Neuron (in vitro differentiated cells): ENCODE data around the gene PLA2G12A.

ENCODE experiments used
- H2AFZ ChIP-seq: one replicate; pipeline ENCODE4 v1.6.1; 2013; ENCODE audit warnings: low read depth, mild to moderate bottlenecking, inconsistent platforms, low read length, moderate library complexity
- H3K27me3 ChIP-seq: one replicate; pipeline ENCODE4 v1.6.1; 2013; ENCODE audit warnings: low read length; ENCODE audit not compliant: insufficient read depth
- H3K36me3 ChIP-seq: one replicate; pipeline ENCODE4 v1.6.1; 2013; ENCODE audit warnings: low read length; ENCODE audit not compliant: insufficient read depth
- H3K4me1 ChIP-seq: one replicate; pipeline ENCODE4 v1.6.1; 2013; ENCODE audit warnings: low read length; ENCODE audit not compliant: insufficient read depth
- H3K4me3 ChIP-seq: 2 replicates; pipeline ENCODE4 v1.5.1; 2013; ENCODE audit warnings: mild to moderate bottlenecking, low read length, moderate library complexity
- H3K9me3 ChIP-seq: one replicate; pipeline ENCODE4 v1.6.1; 2013; ENCODE audit warnings: low read length

PLA2G12A gene

GRCh38 chr4:109718759-109719158 lies 11.1 kb downstream of the PLA2G12A start:
- Histone ChIP-seq H3K4me3 (no peak overlapping the region), H3K27me3 (no peaks in the 10 kb centered on the region), H2AFZ (no peak overlapping the region), H3K9me3 (peaks cover 7% of the 10 kb centered on the region), H3K36me3 (peaks cover 19% of the 10 kb centered on the region), H3K4me1 (no peaks in the 10 kb centered on the region)

- Histone ChIP-seq H3K9me3 (no peaks in the 10 kb centered on the region), H3K36me3 (peaks cover 26% of the 10 kb centered on the region)
Measured at GRCh38 chr4:109713500-109713899, 16.4 kb downstream of the PLA2G12A start.

DNA sequence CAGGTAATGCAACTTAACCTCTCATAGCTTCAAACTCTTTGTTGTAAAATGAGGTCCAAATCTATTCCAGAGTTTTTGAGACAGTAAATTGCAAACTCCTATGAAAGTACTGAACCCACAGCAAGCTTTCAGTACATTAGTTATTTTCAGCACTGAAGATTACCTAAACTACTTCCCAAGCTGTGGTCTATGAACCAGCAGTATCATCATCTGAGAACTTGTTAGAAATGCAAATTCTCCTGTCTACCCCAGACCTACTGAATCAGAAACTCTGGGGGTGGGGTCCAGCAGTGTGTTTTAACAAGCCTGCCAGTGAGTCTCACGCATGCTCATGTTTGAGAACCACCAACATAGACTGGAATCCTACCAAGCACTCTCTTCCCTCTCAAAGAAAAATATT lies 20.9 kb downstream of the PLA2G12A start:
- Histone ChIP-seq H3K4me3 (no peak overlapping the region), H3K27me3 (no peaks in the 10 kb centered on the region), H3K36me3 (peaks cover 8% of the 10 kb centered on the region), H3K4me1 (no peaks in the 10 kb centered on the region), H3K9me3 (no peaks in the 10 kb centered on the region), H2AFZ (no peak overlapping the region)

More at GRCh38 chr4:109713500-109713899, 16.4 kb downstream of the PLA2G12A start:
- Histone ChIP-seq H2AFZ (no peak overlapping the region), H3K4me3 (no peak overlapping the region), H3K4me1 (no peaks in the 10 kb centered on the region), H3K27me3 (no peaks in the 10 kb centered on the region)

- Histone ChIP-seq H3K9me3 (no peaks in the 10 kb centered on the region), H3K4me1 (no peaks in the 10 kb centered on the region), H2AFZ (no peak overlapping the region), H3K4me3 (no peak overlapping the region), H3K36me3 (peaks cover 4% of the 10 kb centered on the region), H3K27me3 (no peaks in the 10 kb centered on the region)
Measured at GRCh38 chr4:109708435-109708834, 21.4 kb downstream of the PLA2G12A start.

DNA sequence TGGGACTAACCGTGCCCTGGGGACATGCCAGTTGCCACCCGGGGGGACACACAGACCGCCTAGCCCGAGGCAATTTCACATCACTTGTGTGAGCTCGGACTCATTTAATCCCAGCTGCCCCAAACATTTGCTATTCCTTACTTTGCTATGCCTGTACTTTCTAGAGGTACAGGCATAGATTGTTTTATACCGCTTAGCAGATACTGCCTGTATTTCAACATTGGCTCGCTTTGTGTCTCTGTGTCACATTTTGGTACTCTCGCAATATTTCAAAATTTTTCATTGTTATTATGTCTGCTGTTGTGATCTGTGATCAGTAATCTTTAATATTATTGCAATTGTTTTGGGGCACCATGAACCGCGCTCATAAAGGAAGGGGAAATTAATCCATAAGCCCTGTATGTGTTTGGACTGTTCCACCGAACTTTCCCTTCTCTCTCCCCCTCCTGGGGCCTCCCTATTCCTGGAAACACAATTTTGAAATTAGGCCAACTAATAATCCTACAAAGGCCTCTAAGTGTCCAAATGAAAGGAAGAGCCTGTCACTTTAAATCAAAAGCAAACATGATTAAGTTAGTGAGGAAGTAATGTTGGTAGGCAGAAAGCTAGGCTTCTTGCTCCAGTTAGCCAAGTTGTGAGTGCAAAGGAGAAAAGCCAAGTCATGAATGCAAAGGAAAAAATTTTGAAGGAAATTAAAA lies 26.1 kb downstream of the PLA2G12A start:
- Histone ChIP-seq H3K36me3 (no peaks in the 10 kb centered on the region), H2AFZ (peak overlapping the region; percentile 99), H3K9me3 (no peaks in the 10 kb centered on the region), H3K27me3 (no peaks in the 10 kb centered on the region), H3K4me1 (peaks cover 6% of the 10 kb centered on the region), H3K4me3 (peak overlapping the region; percentile 91)

DNA sequence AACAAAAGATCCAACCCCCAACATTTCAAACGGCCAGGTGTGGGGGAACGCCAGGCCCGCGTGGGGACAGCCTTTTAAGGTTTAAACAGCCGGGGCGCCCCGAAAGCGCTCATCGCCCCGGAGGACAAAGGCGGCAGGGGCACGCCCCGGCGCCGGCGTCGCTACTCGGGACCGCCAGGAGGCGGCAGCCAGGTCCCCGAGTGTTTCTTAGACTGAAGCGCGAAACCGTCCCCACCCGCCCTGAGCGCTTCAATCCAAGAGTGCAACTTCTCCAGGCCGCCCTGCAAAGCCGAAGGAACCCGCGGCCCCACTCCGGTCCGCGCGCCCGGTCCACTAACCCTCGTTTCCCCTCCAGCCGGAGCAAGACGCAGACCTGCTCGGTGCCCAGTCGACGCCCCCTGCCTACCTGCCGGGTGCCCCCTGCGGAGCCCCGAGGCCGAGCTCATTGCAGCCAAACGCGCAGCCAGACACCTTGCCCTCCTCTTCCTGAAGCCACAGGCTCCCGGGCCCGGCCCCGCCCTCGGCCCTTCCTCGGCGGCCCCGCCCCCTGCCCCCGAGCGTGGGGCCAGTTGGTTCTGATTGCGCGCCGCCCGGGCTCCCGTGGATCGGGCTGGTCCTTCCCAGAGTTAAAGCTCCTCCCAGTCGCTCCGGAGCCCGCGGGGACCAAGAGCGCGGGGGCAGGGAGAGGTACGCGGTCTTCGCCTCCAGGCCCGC lies 26.8 kb downstream of the PLA2G12A start, which contains the start of gene CASP6:
Gene CASP6 (minus strand): TSS at position 496 of the 714 bp plus-strand sequence. CDS start 50 bp downstream, at position 446.
- peak within 1 kb of the TSS; percentile 99 for H2AFZ ChIP-seq
- H3K4me3 ChIP-seq: peak within 1 kb of the TSS; percentile 91
- peaks cover 6% of the 10 kb centered on the region for H3K4me1 ChIP-seq
- H3K27me3 ChIP-seq: no peaks in the 10 kb centered on the region
- H3K36me3 ChIP-seq: no peaks in the 10 kb centered on the region
- no peaks in the 10 kb centered on the region for H3K9me3 ChIP-seq

DNA sequence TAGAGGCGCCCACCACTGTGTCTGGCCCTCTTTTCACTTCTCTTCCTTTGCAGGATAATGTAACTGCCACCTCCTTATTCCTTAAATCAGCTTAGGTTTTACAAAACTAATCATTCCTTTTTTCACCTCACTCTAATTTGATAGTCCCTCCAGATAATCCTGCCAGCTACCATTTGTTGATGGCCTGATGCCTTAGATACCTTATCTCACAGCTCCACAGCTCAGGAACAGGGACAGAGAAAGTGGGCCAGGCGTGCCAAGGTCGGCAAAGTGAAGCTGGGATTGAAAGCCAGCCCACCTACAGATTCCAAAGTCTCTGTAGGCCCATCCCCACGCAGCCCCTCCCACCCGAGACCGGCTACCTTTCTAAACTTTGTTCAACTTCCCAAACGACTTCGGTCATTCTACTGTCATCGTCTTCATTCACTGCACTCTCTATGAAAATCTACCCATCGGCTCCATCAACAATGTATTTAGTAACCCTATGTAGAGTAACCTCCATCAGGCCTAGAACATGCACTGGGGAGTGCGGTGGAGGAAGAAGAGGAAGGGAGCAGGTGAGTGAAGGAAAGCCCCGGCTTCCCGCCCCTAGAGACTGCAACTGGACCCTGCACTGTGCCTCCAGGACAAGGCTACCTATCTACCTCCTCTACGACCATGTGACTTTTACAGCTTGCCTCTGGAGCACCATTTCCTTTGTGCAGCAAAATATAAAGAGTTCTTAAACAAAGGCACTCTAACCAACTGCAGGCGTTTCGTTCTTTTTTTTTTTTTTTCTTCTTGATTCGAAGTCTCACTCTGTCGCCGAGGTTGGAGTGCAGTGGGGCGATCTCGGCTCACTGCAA lies 28.1 kb downstream of the PLA2G12A start:
- peak overlapping the region; percentile 91 for H3K4me3 ChIP-seq
- no peaks in the 10 kb centered on the region for H3K27me3 ChIP-seq
- peak overlapping the region; percentile 99 for H2AFZ ChIP-seq
- H3K9me3 ChIP-seq: peaks cover 3% of the 10 kb centered on the region
- peaks cover 10% of the 10 kb centered on the region for H3K36me3 ChIP-seq
- peaks cover 6% of the 10 kb centered on the region for H3K4me1 ChIP-seq

- Histone ChIP-seq H2AFZ (no peak overlapping the region), H3K9me3 (peaks cover 3% of the 10 kb centered on the region), H3K27me3 (no peaks in the 10 kb centered on the region), H3K4me3 (no peak overlapping the region), H3K36me3 (peaks cover 14% of the 10 kb centered on the region), H3K4me1 (peaks cover 6% of the 10 kb centered on the region)
Measured at GRCh38 chr4:109699553-109700225, 30.2 kb downstream of the PLA2G12A start.

DNA sequence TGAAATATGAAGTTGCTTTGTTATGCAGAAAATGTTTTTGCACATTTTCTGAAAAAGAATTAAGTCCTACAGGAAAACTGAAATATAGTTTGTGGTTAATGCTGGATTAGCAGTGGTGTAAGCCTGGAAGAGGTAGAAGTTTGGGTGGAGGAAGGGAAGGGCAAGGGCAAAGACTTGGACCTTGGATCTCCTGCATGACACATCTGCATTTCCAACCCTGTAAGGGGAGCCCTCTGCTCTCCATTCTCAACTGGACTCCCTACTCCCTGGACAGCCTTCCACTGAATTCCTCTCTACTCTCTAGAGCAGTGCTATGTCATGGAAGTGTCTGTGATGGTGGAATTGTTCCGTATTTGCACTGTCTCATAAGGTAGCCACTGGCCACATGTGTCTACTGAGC lies 31.2 kb downstream of the PLA2G12A start:
- H2AFZ ChIP-seq: no peak overlapping the region
- peaks cover 23% of the 10 kb centered on the region for H3K36me3 ChIP-seq
- no peak overlapping the region for H3K4me3 ChIP-seq
- H3K9me3 ChIP-seq: peaks cover 3% of the 10 kb centered on the region
- H3K27me3 ChIP-seq: no peaks in the 10 kb centered on the region
- H3K4me1 ChIP-seq: peaks cover 6% of the 10 kb centered on the region

DNA sequence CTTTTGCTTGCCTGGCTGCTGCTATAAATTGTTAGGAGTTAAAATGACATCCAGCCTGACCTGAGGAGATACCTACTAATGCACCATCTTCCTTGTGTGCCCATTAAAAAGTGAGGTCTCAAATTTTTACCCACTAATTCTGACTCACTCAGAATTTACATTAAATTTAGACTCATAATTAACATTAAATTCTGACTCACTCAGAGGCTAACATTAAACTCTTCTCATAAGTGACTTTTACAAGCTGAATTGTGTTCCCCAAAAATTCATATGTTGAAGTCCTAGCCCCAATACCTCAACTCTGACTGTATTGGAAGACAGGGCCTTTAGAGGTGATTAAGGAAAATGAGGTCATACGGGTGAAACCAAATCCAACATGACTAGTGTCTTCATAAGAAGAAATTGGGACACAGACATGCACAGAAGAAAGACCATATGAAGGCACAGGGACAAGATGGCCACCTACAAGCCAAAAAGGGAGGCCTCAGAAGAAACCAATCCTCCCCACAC lies 38.4 kb downstream of the PLA2G12A start:
- peaks cover 66% of the 10 kb centered on the region for H3K36me3 ChIP-seq
- no peaks in the 10 kb centered on the region for H3K27me3 ChIP-seq
- H3K4me1 ChIP-seq: no peaks in the 10 kb centered on the region
- no peak overlapping the region for H2AFZ ChIP-seq
- no peak overlapping the region for H3K4me3 ChIP-seq
- H3K9me3 ChIP-seq: no peaks in the 10 kb centered on the region

- Histone ChIP-seq H3K4me1 (no peaks in the 10 kb centered on the region), H3K9me3 (no peaks in the 10 kb centered on the region), H3K27me3 (no peaks in the 10 kb centered on the region), H2AFZ (no peak overlapping the region), H3K36me3 (peaks cover 64% of the 10 kb centered on the region), H3K4me3 (no peak overlapping the region)
Measured at GRCh38 chr4:109690690-109691410, 39.0 kb downstream of the PLA2G12A start.

GRCh38 chr4:109684727-109685126 lies 45.1 kb downstream of the PLA2G12A start:
- Histone ChIP-seq H2AFZ (no peak overlapping the region), H3K36me3 (peaks cover 28% of the 10 kb centered on the region), H3K27me3 (no peaks in the 10 kb centered on the region), H3K9me3 (no peaks in the 10 kb centered on the region), H3K4me1 (no peaks in the 10 kb centered on the region), H3K4me3 (no peak overlapping the region)
